Measurements from ENCODE around the gene ZNF423.
A peak's percentile ranks its signal among the peaks of the same experiment; 100 is the strongest.

ZNF423 gene

GRCh38 chr16:49859125-49859811, 3.4 kb upstream of the ZNF423 start:
- peak overlapping the region; percentile 15 for H3K4me3 ChIP-seq (ENCODE audit: low read depth, low read length)
- no peak for TF ChIP-seq CTCF (IDR thresholded peaks at IDR 0.05; ENCODE audit: insufficient read depth, low read depth, low read length, missing control alignments)
- no peak for DNase-seq (ENCODE audit: low read depth)

- no peak for TF ChIP-seq CTCF (IDR thresholded peaks at IDR 0.05; ENCODE audit: insufficient read depth, low read depth, low read length, missing control alignments)
- H3K4me3 ChIP-seq (ENCODE audit: low read depth, low read length), result no peak overlapping the region
- peak; percentile 18 for DNase-seq (ENCODE audit: low read depth)
These were observed 2.5 kb upstream of the ZNF423 start for GRCh38 chr16:49858200-49859124.

- no peak overlapping the region; the same call in 1 of the 2 replicates for H3K4me3 ChIP-seq (ENCODE audit: low read depth, low read length)
- peak; percentile 79 for TF ChIP-seq CTCF (IDR thresholded peaks at IDR 0.05; ENCODE audit: insufficient read depth, low read depth, low read length, missing control alignments)
- peak; percentile 72 for DNase-seq (ENCODE audit: low read depth)
These were observed 1.7 kb upstream of the ZNF423 start for GRCh38 chr16:49857423-49858181.

- DNase-seq (ENCODE audit: low read depth), result peak; percentile 51
- peak overlapping the region; percentile 35 for H3K4me3 ChIP-seq (ENCODE audit: low read depth, low read length)
- peak; percentile 19 for TF ChIP-seq CTCF (IDR thresholded peaks at IDR 0.05; ENCODE audit: insufficient read depth, low read depth, low read length, missing control alignments)
These were observed 889 bp upstream of the ZNF423 start for GRCh38 chr16:49856672-49857330.

GRCh38 chr16:49855280-49855821, 561 bp downstream of the ZNF423 start:
- DNase-seq (ENCODE audit: low read depth), result peak; percentile 87
- no peak for TF ChIP-seq CTCF (IDR thresholded peaks at IDR 0.05; ENCODE audit: insufficient read depth, low read depth, low read length, missing control alignments)
- peak overlapping the region; percentile 60 for H3K4me3 ChIP-seq (ENCODE audit: low read depth, low read length)

GRCh38 chr16:49854796-49855203, 1.1 kb downstream of the ZNF423 start:
- no peak for TF ChIP-seq CTCF (IDR thresholded peaks at IDR 0.05; ENCODE audit: insufficient read depth, low read depth, low read length, missing control alignments)
- DNase-seq (ENCODE audit: low read depth), result peak; percentile 20
- peak overlapping the region; percentile 33 for H3K4me3 ChIP-seq (ENCODE audit: low read depth, low read length)
